IPS-20b (cell line): ENCODE data around the gene EIF2AK2.

Experiments used
- H3K27ac ChIP-seq: one replicate; pipeline ENCODE4 v1.5.1; 2013; ENCODE audit warnings: low read length
- H3K27me3 ChIP-seq: 2 replicates; pipeline ENCODE4 v1.6.1; 2013; ENCODE audit warnings: mild to moderate bottlenecking, low read length, inconsistent platforms; ENCODE audit not compliant: insufficient read depth
- H3K36me3 ChIP-seq: 2 replicates; pipeline ENCODE4 v1.6.1; 2013; ENCODE audit warnings: low read depth, mild to moderate bottlenecking, inconsistent platforms, low read length, moderate library complexity; ENCODE audit not compliant: insufficient read depth
- H3K4me1 ChIP-seq: 2 replicates; pipeline ENCODE4 v1.6.1; 2013; ENCODE audit warnings: mild to moderate bottlenecking, control low read depth, inconsistent platforms, low read length, moderate library complexity; ENCODE audit not compliant: insufficient read depth
- H3K4me3 ChIP-seq: 2 replicates; pipeline ENCODE4 v1.5.1; 2013; ENCODE audit warnings: mild to moderate bottlenecking, low read length, inconsistent platforms
- H3K9ac ChIP-seq: 2 replicates; pipeline ENCODE4 v1.6.1; 2013; ENCODE audit warnings: low read depth, mild to moderate bottlenecking, inconsistent platforms, low read length, moderate library complexity
- H3K9me3 ChIP-seq: 2 replicates; pipeline ENCODE4 v1.6.1; 2013; ENCODE audit warnings: mild to moderate bottlenecking, low read depth, low read length, inconsistent platforms; ENCODE audit not compliant: insufficient read depth

EIF2AK2 gene

DNA sequence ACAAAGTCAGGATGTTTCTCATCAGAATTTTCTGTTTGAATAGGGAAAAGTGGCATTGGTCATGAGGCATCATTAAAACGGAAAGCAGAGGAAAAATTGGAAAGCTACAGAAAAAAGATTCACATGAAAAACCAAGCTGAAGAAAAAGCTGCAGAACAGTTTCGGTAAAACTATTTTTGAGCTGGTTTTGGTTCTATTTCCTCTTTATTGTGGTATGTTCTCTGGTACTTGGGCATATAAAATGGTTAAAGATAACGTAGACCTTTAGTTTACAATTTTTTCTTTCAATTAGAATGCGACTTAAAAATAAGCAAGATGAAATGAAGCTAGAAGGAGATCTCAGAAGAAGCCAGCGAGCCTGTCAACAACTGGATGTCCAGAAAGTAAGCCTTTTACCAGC lies 64.9 kb downstream of the EIF2AK2 start:
- H3K4me3 ChIP-seq = no peak overlapping the region
- no peak overlapping the region for H3K27ac ChIP-seq
- peaks cover 12% of the 10 kb centered on the region; the same call in 1 of the 2 replicates for H3K36me3 ChIP-seq
- no peaks in the 10 kb centered on the region for H3K9me3 ChIP-seq
- no peaks in the 10 kb centered on the region for H3K27me3 ChIP-seq
- no peaks in the 10 kb centered on the region for H3K4me1 ChIP-seq
- H3K9ac ChIP-seq = no peak overlapping the region

DNA sequence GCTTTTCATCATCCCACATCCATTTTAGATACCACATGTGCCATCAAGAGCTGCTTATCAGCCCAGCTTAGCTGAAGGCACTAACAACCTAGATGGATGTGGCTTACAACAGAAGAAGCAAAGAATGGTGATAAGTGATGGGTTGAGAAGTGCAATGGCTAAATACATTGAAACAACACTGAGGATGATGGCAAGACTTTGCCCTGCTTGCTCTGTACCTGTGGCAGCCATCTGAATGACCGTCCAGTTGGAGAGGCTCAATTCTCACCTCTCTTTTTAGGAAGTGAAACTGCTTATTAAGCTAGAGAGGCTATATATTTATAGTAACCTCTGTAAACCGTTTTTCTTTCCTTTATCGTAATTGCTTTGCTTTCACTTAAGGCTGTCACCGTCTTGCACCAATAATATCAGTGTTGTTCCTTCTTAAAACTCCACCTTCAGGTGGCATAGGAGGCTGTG lies 66.7 kb downstream of the EIF2AK2 start:
- H3K4me1 ChIP-seq = no peaks in the 10 kb centered on the region
- no peak overlapping the region for H3K27ac ChIP-seq
- H3K4me3 ChIP-seq = no peak overlapping the region
- H3K9me3 ChIP-seq = no peaks in the 10 kb centered on the region
- H3K9ac ChIP-seq = no peak overlapping the region
- H3K36me3 ChIP-seq = peaks cover 8% of the 10 kb centered on the region; the same call in 1 of the 2 replicates
- H3K27me3 ChIP-seq = no peaks in the 10 kb centered on the region

- H3K36me3 ChIP-seq = peaks cover 8% of the 10 kb centered on the region; the same call in 1 of the 2 replicates
- no peaks in the 10 kb centered on the region for H3K27me3 ChIP-seq
- H3K4me3 ChIP-seq = no peak overlapping the region
- H3K9me3 ChIP-seq = no peaks in the 10 kb centered on the region
- no peak overlapping the region for H3K9ac ChIP-seq
- H3K27ac ChIP-seq = no peak overlapping the region
- H3K4me1 ChIP-seq = no peaks in the 10 kb centered on the region
Observed at GRCh38 chr2:37085731-37086147, 71.0 kb downstream of the EIF2AK2 start.

- Histone ChIP-seq H3K9me3 (no peaks in the 10 kb centered on the region), H3K4me1 (no peaks in the 10 kb centered on the region), H3K27ac (no peak overlapping the region), H3K36me3 (peaks cover 13% of the 10 kb centered on the region), H3K27me3 (no peaks in the 10 kb centered on the region), H3K4me3 (peak overlapping the region; percentile 92), H3K9ac (peak overlapping the region; percentile 50; the same call in 1 of the 2 replicates)
Observed at GRCh38 chr2:37084797-37085196, 72.0 kb downstream of the EIF2AK2 start.

- Histone ChIP-seq H3K36me3 (peaks cover 13% of the 10 kb centered on the region), H3K27ac (no peak within 1 kb of the TSS), H3K4me1 (no peaks in the 10 kb centered on the region), H3K4me3 (peak within 1 kb of the TSS; percentile 92), H3K9ac (peak within 1 kb of the TSS; percentile 79), H3K27me3 (no peaks in the 10 kb centered on the region), H3K9me3 (no peaks in the 10 kb centered on the region)
Observed at GRCh38 chr2:37083873-37084794, 72.6 kb downstream of the EIF2AK2 start, which contains the start of the genes GPATCH11 and HEATR5B. TSS of gene GPATCH11 (plus strand) at chr2:37084518. CDS start at chr2:37088382, 3,864 bp downstream. TSS of gene HEATR5B (minus strand) at chr2:37084372. CDS start at chr2:37083414, 958 bp downstream.

DNA sequence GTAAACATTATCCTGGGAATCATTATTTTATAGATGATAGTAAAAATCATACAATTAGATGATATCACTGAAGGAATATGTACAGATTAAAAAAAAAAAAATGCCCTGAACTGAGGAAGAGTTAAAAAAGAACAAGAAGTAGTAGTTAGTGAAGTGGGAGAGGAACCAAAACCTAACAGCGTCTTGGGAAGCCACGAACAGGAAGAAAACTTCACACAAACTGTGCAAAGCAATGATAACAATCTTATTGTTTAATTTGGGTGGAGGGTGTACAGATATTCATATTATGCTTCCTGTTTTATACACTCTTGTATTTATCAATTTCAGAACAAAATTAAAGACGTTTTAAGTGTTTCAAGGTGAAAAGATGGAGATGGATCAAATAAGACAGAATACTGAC lies 76.1 kb downstream of the EIF2AK2 start:
- no peak overlapping the region for H3K4me3 ChIP-seq
- no peaks in the 10 kb centered on the region for H3K27me3 ChIP-seq
- H3K4me1 ChIP-seq = no peaks in the 10 kb centered on the region
- no peak overlapping the region for H3K9ac ChIP-seq
- H3K27ac ChIP-seq = no peak overlapping the region
- H3K9me3 ChIP-seq = no peaks in the 10 kb centered on the region
- peaks cover 36% of the 10 kb centered on the region for H3K36me3 ChIP-seq

- H3K9ac ChIP-seq = no peak overlapping the region
- no peaks in the 10 kb centered on the region for H3K9me3 ChIP-seq
- H3K27ac ChIP-seq = no peak overlapping the region
- H3K36me3 ChIP-seq = peaks cover 39% of the 10 kb centered on the region
- H3K4me1 ChIP-seq = no peaks in the 10 kb centered on the region
- no peaks in the 10 kb centered on the region for H3K27me3 ChIP-seq
- H3K4me3 ChIP-seq = no peak overlapping the region
Observed at GRCh38 chr2:37080266-37080665, 76.5 kb downstream of the EIF2AK2 start.

DNA sequence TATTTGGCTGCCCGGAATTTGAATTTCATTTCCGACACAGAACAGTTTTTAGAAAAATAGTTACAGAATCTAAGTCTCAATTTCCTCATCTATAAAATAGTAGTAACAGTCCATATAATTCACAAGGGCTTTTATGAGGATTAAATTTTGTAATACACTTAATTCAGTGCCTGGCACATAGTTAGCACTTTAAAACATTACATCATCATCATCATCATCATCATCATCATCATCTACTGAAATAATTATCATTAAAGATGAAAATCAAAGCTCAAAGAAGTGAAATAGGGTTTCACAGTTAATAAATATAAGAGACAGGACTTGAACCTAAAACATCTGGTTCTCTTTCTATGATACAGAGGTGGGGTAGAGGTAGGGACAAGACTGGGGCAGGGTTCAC lies 85.8 kb downstream of the EIF2AK2 start:
- H3K36me3 ChIP-seq = peaks cover 37% of the 10 kb centered on the region
- H3K27me3 ChIP-seq = no peaks in the 10 kb centered on the region
- no peaks in the 10 kb centered on the region for H3K9me3 ChIP-seq
- H3K4me1 ChIP-seq = no peaks in the 10 kb centered on the region
- H3K9ac ChIP-seq = no peak overlapping the region
- no peak overlapping the region for H3K4me3 ChIP-seq
- no peak overlapping the region for H3K27ac ChIP-seq

DNA sequence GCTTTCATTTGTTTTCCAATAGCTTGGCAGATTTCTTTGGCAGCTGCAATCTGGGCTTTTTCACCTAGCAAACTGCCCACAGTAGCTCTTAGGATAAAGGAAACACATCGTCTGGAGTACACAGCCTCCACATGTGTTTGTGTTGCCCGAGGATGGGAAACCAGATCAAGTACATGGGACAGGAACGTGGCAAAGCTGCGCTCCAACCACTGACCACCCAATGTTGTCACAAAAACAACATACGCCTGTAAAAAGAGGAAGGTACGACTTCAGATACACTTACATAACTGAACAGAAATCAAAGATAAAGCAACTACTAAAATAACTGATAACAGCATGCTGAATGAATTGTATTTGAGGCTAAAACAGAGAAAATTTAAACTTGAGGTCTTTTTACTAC lies 88.1 kb downstream of the EIF2AK2 start:
- Histone ChIP-seq H3K36me3 (peaks cover 39% of the 10 kb centered on the region), H3K4me3 (no peak overlapping the region)

GRCh38 chr2:37061776-37062175 lies 95.0 kb downstream of the EIF2AK2 start:
- Histone ChIP-seq H3K9ac (no peak overlapping the region), H3K36me3 (peaks cover 44% of the 10 kb centered on the region), H3K4me3 (no peak overlapping the region), H3K4me1 (no peaks in the 10 kb centered on the region), H3K27me3 (no peaks in the 10 kb centered on the region), H3K9me3 (no peaks in the 10 kb centered on the region), H3K27ac (no peak overlapping the region)

More for the DNA sequence above, 88.1 kb downstream of the EIF2AK2 start:
- no peaks in the 10 kb centered on the region for H3K27me3 ChIP-seq
- H3K9me3 ChIP-seq = no peaks in the 10 kb centered on the region
- no peak overlapping the region for H3K27ac ChIP-seq
- no peaks in the 10 kb centered on the region for H3K4me1 ChIP-seq
- no peak overlapping the region for H3K9ac ChIP-seq

DNA sequence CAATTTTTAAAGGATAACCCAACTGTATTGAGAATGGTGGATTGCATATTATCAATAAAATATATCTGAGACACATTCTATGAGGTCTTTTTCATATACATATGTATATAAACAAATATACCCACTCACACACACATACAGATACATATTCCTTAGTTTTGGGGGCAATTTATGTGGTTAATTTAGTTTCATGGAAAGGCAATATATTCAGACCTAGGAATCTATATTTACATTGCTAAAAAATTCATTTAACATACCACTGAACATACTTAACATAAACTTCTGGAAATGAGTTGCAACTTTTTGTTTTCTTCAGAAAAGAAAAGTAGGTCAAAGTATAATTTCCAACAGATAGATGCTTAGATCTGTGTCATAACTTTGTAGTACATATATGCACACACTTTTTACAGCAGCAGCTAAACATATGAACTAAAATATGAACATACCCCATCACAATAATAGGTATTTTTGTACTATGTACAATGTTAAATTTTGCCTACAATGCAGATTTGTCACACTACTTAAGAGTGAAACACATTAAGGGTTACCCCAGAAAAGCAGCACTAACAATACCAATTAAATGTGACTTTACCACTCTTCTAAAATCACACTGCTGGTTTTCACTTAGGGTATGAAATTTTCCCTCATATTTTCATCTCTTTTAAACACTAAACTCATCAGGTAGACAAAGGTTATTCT lies 95.6 kb downstream of the EIF2AK2 start:
- no peaks in the 10 kb centered on the region for H3K9me3 ChIP-seq
- no peak overlapping the region for H3K9ac ChIP-seq
- no peak overlapping the region for H3K4me3 ChIP-seq
- no peaks in the 10 kb centered on the region for H3K27me3 ChIP-seq
- no peaks in the 10 kb centered on the region for H3K4me1 ChIP-seq
- no peak overlapping the region for H3K27ac ChIP-seq
- peaks cover 47% of the 10 kb centered on the region for H3K36me3 ChIP-seq
